SH-SY5Y (cell line): ENCODE results near the gene PRH1.

Source experiments
- GATA2 ChIP-seq: IDR thresholded peaks from 2 replicates; pipeline ENCODE4 v1.6.1; 2011; ENCODE audit warnings: mild to moderate bottlenecking, low read depth, low read length
- GATA3 ChIP-seq: IDR thresholded peaks from 2 replicates; pipeline ENCODE4 v1.6.1; 2011; ENCODE audit warnings: low read depth, mild to moderate bottlenecking, low read length, moderate library complexity

DNA sequence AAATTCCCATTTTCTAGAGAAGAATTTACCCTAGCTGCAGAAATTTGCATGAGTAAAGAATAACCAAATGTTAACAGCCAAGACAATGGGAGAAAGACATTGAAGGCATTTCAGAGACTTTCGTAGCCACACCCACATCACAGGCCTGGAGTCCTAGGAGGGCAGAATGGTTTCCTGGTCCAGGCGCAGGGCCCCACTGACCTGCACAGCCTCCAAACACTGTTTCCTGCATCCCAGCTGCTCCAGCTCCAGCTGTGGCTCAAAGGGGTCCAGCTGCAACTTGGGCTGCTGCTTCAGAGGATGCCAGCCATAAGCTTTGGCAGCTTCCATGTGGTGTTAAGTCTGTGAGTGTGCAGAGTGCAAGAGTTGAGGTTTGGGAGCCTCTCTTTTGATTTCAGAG lies 28.2 kb downstream of the PRH1 start:
- TF ChIP-seq GATA2 (no peak), GATA3 (no peak)
